HEK293T (cell line): ENCODE measurements around the gene PLEKHM1.
"Not testable (repeated sequence)": the region's sequence is repeated elsewhere in the genome, so short reads cannot be mapped to it uniquely, and the experiment has no call there.

Source experiments
- BHLHE40 ChIP-seq: fragments of 450-650 bp; IDR thresholded peaks from 2 replicates; pipeline ENCODE4 v1.6.1; 2016; ENCODE audit warnings: mild to moderate bottlenecking, moderate library complexity, borderline replicate concordance
- FOXM1 ChIP-seq: fragments of 450-650 bp; IDR thresholded peaks from 2 replicates; pipeline ENCODE4 v1.6.1; 2017; ENCODE audit warnings: mild to moderate bottlenecking, borderline replicate concordance
- ZNF384 ChIP-seq: fragments of 450-650 bp; IDR thresholded peaks from 2 replicates; pipeline ENCODE4 v1.6.1; 2016

- TF ChIP-seq ZNF384, BHLHE40, FOXM1: not testable (repeated sequence)
These were observed 40.7 kb downstream of the PLEKHM1 start for GRCh38 chr17:45449708-45450329.
